Psoas muscle (tissue), 8 donors: ENCODE measurements around the gene THRB. TPM values are rescaled to one million over a fixed set of nuclear protein-coding genes. Genes with fewer than 3 reads are reported as not detected.

ENCODE experiments used
- ATAC-seq, 4 donors: fragments of 200-7000 bp; cut with Tn5 transposase; one replicate each; pipeline ENCODE4 v1.9.1; 2020; ENCODE audit warnings: moderate library complexity in 3 of 4, mild to moderate bottlenecking in 2 of 4
- DNase-seq, 2 donors: peaks; one replicate each; pipeline ENCODE4 v3.0.0-alpha.2; 2020
- H3K27ac ChIP-seq: fragments of 200-600 bp; one replicate; pipeline ENCODE4 v1.8.0; 2022
- H3K27me3 ChIP-seq, 3 donors: fragments of 200-600 bp in 1 of 3; one replicate each; pipeline versions ENCODE4 v1.6.1 to v1.8.0; 2013 to 2022; ENCODE audit warnings: low read length in 2 of 3, mild to moderate bottlenecking in 2 of 3, moderate library complexity in 1 of 3; ENCODE audit not compliant: insufficient read depth in 3 of 3
- H3K36me3 ChIP-seq, 2 donors: fragments of 200-600 bp in 1 of 2; one replicate each; pipeline versions ENCODE4 v1.6.1 to v1.8.0; 2013 to 2022; ENCODE audit warnings: low read depth in 1 of 2, mild to moderate bottlenecking in 1 of 2, moderate library complexity in 1 of 2; ENCODE audit not compliant: insufficient read depth in 1 of 2
- H3K4me1 ChIP-seq: fragments of 200-600 bp; one replicate; pipeline ENCODE4 v1.8.0; 2022
- H3K4me3 ChIP-seq: fragments of 200-600 bp; one replicate; pipeline ENCODE4 v1.8.0; 2022; ENCODE audit warnings: mild to moderate bottlenecking
- H3K9me3 ChIP-seq: fragments of 200-600 bp; one replicate; pipeline ENCODE4 v1.8.0; 2022
- CTCF ChIP-seq: fragments of 200-600 bp; IDR thresholded peaks from one replicate; pipeline ENCODE4 v1.8.0; 2022; ENCODE audit warnings: antibody characterized with exemption
- WGBS, 3 donors: extraction: QIAGEN DNeasy Blood & Tissue Kit; methylation state at CpG; one replicate each; pipeline versions ENCODE4 v1.1.6 to v1.1.7; 2013; 5-methylcytosine and 5-hydroxymethylcytosine counted together
- intact Hi-C, 2 donors: fragments of 100-400 bp; cut with DNase I; formaldehyde crosslinking; loops; one replicate each; pipeline versions ENCODE4 v1.11.0 to v1.14.2; 2022
- polyA plus RNA-seq, 3 donors: library from polyadenylated mRNA; stranded (reverse); fragments of 200-250 nt; gene quantifications; one replicate each; pipeline ENCODE4 v1.2.3, GENCODE V29; 2013
- total RNA-seq, 4 donors: library from RNA; stranded (reverse); fragmentation: NEBNext Ultra II Directional in 2 of 4; extraction: Animal tissue kit (Norgen Biotek cat#: 25700) in 2 of 4; gene quantifications; one replicate each; pipeline versions ENCODE4 v1.2.1 to v1.2.4, GENCODE V29; 2021 to 2023
- donor health status: healthy with polysubstance abuse.
- donor health status: DM: no; HTN: no; CAD: no; lungs with moderate emphysema.
- donor health status: Bipolar disorder and iron deficiency.
- donor health status: healthy.
- donor health status: DM: yes; HTN: yes; CAD: no.
- donor health status: DM: no; HTN: no; CAD: no.
- donor health status: DM: no; HTN: no; CAD: no.
- donor health status: DM: yes; HTN: yes; CAD: no.

Gene THRB
- total and polyA plus RNA-seq, 7 donors: 11.5 to 38.6 (median 31.4) TPM

DNA sequence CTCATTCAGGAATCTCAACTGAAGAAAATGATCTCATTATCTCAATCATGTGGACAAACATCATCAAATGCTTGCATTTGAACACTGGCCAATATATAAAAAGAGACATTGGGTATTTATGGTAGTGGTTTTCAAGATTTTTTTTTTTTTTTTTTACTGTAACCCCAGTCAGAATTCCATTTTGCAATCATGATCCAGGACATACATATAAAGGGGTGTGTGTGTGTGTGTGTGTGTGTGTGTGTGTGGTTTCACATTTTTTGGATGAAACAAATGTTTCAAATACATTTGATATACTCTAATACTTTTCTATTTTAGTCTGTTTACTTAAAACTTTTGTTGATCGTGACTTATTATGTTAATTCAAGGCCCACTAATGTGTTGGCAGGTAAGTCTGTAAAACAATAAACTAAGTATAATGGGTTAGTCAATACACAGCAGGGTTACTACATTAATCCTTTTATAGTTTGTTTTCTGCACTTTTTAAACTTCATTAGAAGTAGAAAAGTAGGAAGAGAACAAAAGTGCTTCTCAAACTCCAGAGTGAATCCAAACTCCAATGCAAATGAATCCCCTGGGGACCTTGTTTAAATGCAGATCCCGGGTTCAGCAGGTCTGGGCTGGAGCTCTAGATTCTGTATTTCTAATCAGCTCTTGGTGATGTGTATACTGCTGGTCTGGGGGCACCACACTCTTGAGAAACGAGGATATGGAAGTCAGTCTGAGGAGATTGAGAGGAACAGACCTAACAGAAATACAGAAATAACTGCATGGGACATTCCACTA, 17.6 kb downstream of the THRB start:
- intact Hi-C loops: no loop called here
- Histone ChIP-seq H3K4me1 (peaks cover 62% of the 10 kb centered on the region), H3K27ac (no peak overlapping the region), H3K27me3 (no peaks in the 10 kb centered on the region), H3K9me3 (no peaks in the 10 kb centered on the region), H3K36me3 (no peaks in the 10 kb centered on the region), H3K4me3 (no peak overlapping the region)
- no peak for ATAC-seq
- 35 to 46% (median 41%) methylated on average over 3 of the region's 3 CpGs for WGBS, 3 donors
- TF ChIP-seq CTCF: no peak
- DNase-seq: no peak

DNA sequence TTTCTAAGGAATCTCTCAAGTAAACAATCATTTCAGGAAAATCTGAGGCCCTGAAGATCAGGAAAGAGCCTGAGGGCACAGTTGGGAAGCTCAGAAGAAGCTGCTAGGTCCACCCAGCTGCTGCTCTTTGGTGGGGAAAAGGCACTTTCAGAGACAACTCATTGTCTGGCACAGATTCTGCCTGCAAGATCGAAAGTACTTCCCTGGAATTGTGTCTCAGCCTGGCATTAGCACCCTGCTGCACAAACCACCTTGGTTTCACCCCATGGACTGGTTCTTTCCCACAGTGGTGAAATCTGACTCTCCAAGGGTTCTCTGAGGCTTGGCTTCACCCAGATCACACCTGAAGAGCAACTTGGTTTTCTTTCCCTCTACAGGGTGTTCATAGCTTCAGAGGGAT, 18.7 kb downstream of the THRB start:
- Histone ChIP-seq H3K27me3 (no peaks in the 10 kb centered on the region), H3K4me1 (peaks cover 57% of the 10 kb centered on the region), H3K36me3 (no peaks in the 10 kb centered on the region), H3K4me3 (no peak overlapping the region), H3K27ac (peak overlapping the region; percentile 43), H3K9me3 (no peaks in the 10 kb centered on the region)
- no peak for DNase-seq
- 8 to 36% (median 11%) methylated on average over 1 of the region's 1 CpG for WGBS, 3 donors
- intact Hi-C loops: no loop called here
- TF ChIP-seq CTCF: no peak
- peak; percentile 58 to 75 (median 68) for ATAC-seq

DNA sequence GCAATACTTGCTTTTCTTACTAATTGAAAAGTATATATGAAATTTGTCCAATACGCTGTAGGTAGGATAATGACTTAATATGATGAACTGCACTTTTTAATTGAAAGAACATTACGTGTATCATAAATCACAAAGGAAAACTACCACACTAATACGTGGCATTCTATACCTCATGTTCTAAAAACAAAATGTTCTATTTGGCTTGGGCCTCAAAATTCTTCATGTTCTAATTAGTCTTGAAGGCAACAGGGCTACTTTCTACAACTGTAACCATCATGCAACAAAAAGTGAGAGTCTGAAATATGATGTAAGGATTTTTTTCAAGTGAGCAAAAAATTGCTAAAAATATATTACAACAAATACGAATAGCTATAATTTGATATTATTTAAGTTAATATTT, 19.8 kb downstream of the THRB start:
- no peak overlapping the region for H3K27ac ChIP-seq
- intact Hi-C loops: no loop called here

GRCh38 chr3:24472358-24472757, 22.3 kb downstream of the THRB start:
- intact Hi-C loops: no loop called here
- no peaks in the 10 kb centered on the region for H3K36me3 ChIP-seq
- no peak for DNase-seq
- ATAC-seq: peak in 2 of 4 donors; percentile 47 to 52
- 89 to 93% (median 91%) methylated on average over 1 of the region's 1 CpG for WGBS, 3 donors
- no peaks in the 10 kb centered on the region for H3K9me3 ChIP-seq
- no peak overlapping the region for H3K27ac ChIP-seq
- H3K4me3 ChIP-seq: no peak overlapping the region
- H3K27me3 ChIP-seq: no peaks in the 10 kb centered on the region
- peaks cover 37% of the 10 kb centered on the region for H3K4me1 ChIP-seq
- TF ChIP-seq CTCF: no peak

More for the DNA sequence above, 19.8 kb downstream of the THRB start:
- Histone ChIP-seq H3K36me3 (no peaks in the 10 kb centered on the region), H3K27me3 (no peaks in the 10 kb centered on the region), H3K4me3 (no peak overlapping the region), H3K9me3 (no peaks in the 10 kb centered on the region), H3K4me1 (peaks cover 47% of the 10 kb centered on the region)
- no peak for DNase-seq
- peak in 2 of 4 donors; percentile 55 to 78 for ATAC-seq
- no peak for TF ChIP-seq CTCF
- 61 to 80% (median 64%) methylated on average over 4 of the region's 4 CpGs for WGBS, 3 donors
